GM19463 (cell line): ENCODE measurements around the gene OSCAR.
"Not testable (repeated sequence)": the region's sequence is repeated elsewhere in the genome, so short reads cannot be mapped to it uniquely, and the experiment has no call there.

Experiments used
- ATAC-seq: cut with Tn5 transposase; IDR thresholded peaks from one replicate; pipeline ENCODE4 v1.9.1; 2021; ENCODE audit warnings: mild to moderate bottlenecking, moderate library complexity; ENCODE audit not compliant: unreplicated experiment

The OSCAR gene

DNA sequence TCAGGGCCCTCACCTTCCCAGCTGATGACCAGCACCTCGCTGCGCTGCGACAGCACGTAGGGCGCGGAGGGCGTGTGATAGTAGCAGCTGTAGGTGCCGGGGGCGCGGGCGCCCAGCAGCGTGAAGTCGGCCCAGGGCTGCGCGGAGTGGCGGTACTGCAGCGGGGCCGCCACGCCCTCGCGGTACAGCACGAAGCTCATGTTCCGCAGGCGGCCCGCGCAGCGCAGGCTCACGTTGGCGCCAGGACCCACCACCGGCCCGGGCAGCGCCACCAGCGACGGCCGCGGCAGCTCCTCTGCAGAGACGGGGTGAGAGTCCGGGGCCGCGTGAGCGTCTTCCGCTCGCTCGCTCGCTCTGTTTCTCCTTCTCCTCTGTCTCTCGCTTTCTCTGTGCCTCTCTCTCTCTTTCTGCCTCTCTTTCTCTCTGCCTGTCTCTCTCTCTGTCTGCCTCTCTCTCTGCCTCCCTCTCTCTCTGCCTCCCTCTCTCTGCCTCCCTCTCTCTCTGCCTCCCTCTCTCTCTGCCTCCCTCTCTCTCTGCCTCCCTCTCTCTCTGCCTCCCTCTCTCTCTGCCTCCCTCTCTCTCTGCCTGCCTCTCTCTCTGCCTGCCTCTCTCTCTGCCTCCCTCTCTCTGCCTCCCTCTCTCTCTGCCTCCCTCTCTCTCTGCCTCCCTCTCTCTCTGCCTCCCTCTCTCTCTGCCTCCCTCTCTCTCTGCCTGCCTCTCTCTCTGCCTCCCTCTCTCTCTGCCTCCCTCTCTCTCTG, 4.6 kb downstream of the OSCAR start:
- not testable (repeated sequence) for ATAC-seq

DNA sequence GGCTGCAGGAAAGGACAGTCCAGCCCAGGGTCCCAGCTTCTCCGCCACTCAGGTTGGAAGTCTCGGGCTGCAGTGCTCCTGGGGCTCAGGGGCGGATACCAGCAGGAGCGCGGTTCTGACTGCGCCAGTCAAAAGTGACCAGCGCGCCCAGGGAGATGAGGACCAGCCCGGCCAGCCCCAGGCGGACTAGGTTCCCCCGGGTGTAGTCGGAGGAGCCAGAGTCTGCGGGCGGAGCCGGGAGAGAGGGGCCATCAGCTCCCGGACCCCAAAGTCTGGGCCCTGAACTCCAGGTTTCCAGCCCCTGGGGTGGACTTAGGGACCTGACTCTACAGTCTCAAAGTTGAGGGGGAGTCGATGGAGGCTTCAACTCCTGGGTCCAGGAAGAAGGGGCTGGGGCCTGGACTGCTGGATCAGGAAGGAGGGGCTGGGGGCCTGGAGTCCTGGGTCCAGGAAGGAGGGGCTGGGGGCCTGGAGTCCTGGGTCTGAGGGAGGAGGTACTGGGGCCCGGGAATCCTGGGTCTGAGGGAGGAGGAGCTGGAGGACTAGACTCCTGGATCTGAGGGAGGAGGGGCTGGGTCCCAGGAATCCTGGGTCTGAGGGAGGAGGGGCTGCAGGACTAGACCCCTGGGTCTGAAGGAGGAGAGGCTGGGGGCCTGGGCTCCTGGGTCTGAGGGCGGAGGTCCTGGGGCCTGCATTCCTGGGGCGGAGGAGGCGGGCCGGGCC, 5.3 kb downstream of the OSCAR start:
- ATAC-seq: no peak

DNA sequence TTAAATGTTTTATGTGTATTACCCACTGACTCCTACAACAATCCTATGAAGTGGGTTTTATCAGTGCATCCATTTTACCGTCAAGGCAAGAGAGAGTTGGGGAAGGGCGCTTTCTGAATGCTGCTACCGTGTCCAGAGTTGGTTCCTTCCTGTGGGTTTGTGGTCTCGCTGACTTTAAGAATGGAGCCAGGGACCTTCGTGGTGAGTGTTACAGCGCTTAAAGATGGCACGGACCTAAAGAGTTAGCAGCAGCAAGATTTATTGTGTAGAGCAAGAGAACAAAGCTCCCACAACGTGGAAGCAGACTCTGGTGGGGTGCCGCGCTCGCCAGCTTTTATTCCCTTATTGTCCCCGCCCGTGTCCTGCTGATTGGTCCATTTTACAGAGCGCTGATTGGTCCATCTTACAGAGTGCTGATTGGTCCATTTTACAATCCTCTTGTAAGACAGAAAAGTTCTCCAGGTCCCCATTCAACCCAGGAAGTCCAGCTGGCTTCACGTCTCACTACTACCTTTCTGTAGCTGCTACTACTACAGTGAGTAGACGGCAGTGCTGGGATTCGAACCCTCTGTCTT, 6.1 kb downstream of the OSCAR start:
- no peak for ATAC-seq

DNA sequence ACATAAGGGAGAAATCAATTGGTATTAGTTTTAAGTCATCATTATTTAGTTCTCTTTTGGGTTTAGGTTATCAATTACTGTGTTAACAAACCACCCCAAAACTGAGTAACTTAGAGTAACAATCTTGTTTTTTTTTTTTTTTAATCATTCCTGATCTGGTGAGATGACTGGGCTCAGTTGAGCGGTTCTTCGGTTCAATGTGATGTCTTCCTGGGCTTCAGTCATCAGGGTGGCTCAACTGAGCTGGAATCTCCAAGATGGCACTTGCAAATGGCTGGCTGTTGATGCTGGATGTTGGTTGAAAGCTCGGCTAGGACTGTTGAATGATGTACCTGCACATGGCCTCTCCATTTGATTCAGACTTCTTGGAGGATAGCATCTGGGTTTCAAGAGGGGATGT, 16.2 kb downstream of the OSCAR start:
- no peak for ATAC-seq

DNA sequence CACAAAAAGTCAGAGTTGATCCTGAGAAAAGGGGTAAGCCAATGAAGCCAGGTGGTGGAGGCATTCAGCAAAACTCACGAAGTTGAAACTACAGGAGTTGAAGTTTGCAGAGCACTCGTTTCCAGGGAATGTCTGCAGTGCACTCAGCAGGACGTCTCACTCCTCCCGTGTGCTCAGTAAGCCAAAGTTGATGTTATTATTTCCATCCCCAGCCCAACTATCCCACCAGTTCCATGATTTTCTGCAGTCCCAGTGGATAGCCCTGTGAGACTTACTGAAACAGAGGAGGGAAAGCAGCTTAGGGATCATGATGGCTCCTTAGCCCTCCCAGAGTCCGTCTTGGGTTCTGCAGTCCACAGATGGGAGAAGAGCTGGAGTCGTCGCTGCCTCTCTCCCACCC, 19.6 kb downstream of the OSCAR start, which contains the start of gene TARM1:
TSS of gene TARM1 (minus strand) at position 334 of the 400 bp plus-strand sequence. CDS start at position 309, 25 bp downstream.
- ATAC-seq: no peak

DNA sequence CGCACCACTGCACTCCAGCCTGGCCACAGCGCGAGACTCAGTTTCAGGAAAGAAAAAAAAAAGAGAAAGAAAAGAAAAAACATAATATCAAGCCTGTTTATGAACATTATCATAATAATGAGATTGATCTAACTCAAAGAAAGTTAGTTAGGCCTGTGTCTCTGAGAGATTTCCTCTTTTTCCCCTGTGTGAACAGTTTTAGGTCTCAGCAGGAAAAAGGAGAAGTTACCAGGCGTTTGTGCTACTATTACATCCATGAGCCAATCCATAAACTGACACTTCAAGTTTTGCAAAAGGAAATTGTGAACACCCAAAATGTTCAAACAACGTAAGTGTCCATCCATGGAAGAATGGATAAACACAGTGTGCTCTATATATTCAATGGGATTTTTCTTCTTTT, 23.3 kb downstream of the OSCAR start:
- ATAC-seq: no peak

DNA sequence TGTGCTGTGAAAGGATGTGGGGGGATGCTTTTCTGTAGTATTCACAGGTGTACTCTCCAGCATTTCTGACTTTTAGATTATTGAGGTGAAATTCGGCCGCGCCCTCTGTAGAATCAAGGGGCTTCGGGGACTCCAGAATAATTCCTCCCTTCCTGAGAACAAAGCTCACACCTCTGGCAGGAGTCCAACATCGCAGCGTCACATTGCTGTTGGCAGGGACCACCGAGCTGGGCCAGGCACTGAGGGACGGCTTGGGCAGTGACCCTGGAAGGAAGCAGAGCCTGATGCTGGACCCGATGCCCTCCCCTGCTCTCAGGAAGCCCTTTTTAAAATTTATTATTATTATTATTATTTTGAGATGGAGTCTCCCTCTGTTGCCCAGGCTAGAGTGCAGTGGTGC, 25.8 kb downstream of the OSCAR start:
- no peak for ATAC-seq

DNA sequence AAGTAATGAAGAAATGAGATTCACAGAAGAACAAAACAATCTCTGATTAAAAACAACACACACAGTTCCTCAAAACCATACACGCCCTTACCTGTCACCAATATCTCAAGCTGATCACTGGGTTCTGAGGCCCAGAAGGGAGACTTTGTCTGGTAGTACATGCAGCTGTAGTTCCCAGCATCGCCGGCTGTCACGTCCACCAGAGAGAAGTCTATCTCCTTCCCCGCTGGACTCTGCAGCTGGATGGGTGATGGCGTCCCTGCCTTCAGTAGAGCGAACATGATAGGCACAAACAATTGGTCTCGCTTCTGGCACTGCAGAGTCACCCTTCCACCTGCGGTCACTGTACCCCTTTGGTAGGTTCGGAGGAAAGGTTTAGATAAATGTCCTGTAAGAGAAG, 26.8 kb downstream of the OSCAR start:
- ATAC-seq: no peak

DNA sequence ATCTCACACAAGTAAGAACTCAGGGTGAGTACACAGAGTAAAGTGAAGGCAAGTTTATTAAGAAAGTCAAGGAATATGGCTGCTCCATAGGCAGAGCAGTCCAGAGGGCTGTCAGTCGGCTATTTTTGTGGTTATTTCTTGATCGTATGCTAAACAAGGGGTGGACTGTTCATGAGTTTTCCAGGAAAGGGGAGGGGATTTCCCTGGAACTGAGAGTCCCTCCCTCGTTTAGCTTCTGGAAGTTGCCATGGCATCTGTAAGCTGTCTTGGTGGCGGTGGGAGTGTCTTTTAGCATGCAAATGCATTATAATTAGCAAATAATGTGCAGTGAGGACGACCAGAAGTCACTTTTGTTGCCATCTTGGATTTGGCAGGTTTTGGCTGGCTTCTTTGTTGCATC, 31.1 kb downstream of the OSCAR start:
- no peak for ATAC-seq

DNA sequence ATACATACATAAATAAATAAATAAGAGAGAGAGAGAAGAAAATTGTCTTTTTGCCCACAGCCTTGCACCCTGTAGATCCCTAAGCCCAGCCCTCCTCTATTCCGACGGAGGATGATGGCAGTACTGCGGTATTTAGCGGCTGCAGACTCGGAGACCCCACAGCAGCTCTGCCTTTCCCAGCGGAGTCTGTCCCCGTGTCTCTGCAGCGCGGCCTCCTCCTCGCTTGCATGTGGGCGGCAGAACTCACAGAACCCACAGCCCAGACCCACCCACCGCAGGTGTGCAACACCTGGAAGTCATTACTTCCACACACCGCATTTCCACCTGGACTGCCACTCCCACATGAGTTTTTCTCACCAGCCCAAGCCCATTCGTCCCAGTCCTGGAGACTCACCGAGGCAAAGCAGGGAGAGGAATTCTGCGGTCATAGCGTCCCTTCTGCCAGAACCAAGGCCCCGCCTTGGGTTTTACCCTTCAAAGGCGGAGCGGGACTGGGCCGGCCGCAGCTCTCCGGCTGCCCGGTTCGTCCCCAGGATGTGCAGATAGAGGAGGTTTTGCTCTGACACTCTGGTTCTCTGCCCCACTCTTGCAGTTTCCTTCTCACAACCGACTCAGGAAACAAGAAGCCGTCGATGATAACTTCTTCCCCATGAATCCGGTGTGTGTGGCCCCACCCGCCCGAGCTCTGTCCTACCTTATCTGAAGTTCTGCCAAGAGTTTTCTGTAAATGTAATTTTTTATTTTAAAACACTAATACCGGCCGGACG, 37.1 kb downstream of the OSCAR start, which contains the start of gene VSTM1:
TSS of gene VSTM1 (minus strand) at position 548 of the 767 bp plus-strand sequence. CDS start at position 428, 120 bp downstream.
- no peak for ATAC-seq

DNA sequence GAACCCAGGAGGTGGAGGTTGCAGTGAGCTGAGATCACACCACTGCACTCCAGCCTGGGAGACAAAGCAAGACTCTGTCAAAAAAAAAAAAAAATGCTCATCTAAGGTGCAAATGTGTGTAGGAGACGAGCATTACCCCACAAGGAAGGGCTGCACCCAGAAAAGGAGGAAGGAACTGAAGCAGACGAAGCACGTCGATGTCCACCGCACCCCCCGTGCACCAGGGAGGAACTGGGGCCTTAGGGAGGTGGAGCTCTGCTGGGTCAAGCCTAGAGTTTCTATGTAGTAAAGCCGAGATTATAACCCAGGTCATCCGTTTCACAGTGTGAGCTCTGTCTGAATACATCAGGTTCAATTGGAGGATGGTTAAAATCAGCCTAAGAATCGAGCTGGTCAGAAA, 38.0 kb downstream of the OSCAR start:
- no peak for ATAC-seq

DNA sequence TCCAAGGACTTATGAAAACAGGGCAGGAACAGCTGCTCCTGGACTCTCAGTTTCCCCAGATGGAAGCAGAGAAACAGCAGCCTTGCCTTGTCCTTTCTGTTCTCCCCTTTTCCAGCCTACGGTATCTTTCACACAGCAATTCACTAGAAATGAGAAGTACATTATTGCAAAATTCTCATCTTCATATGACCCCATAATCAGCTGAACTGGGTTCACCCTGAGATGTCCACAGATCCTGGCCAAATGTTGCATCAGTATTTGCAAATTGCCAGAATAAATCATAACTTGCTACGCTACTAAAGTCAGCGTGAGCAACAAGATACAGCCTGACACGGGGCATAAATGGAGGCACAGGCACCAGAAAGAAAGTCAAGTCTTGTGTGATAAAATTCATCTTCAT, 53.0 kb downstream of the OSCAR start:
- ATAC-seq: no peak

DNA sequence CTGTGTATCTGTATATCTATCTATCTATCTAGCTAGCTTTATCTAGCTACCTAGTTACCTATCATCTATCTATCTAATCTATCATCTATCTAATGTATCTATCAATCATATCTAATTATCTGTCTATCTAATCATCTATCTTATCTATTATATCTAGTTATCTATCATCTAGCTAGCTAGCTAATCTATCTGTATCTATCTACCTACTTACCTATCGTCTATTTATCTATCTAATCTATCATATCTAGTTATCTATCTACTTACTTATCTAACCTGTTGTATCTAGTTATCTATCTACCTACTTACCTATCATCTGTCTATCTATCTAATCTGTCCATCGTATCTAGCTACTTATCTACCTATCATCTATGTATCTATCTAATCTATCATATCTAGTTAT, 54.8 kb downstream of the OSCAR start:
- no peak for ATAC-seq
